ENCODE data around the gene POLE4.

- no peak for TF ChIP-seq NFIC (IDR thresholded peaks at IDR 0.05; ENCODE audit: borderline replicate concordance)
- TF ChIP-seq CTCF (IDR thresholded peaks at IDR 0.05) = no peak
- TF ChIP-seq POLR2AphosphoS5 (IDR thresholded peaks at IDR 0.05; ENCODE audit: low read depth, low read length) = no peak
These were observed 35.7 kb upstream of the POLE4 start for GRCh38 chr2:74922592-74923227.
